ENCODE results near the gene PRSS22. TPM values are rescaled to one million over a fixed set of nuclear protein-coding genes. Genes with fewer than 3 reads are reported as not detected.
A peak's percentile ranks its signal among the peaks of the same experiment; 100 is the strongest.

Gene PRSS22
- total RNA-seq, 1 donor from 2014 or later: 41.2 TPM

GRCh38 chr16:2852731-2853507 is 5.1 kb downstream of the PRSS22 start:
- DNase-seq (ENCODE audit: low spot score): no peak

- no peak for DNase-seq (ENCODE audit: low spot score)
Observed at GRCh38 chr16:2852003-2852730, 5.8 kb downstream of the PRSS22 start.

GRCh38 chr16:2848933-2849725 is 8.8 kb downstream of the PRSS22 start:
- DNase-seq (ENCODE audit: low spot score): no peak

GRCh38 chr16:2846511-2847310 is 11.3 kb downstream of the PRSS22 start:
- no peak for DNase-seq (ENCODE audit: low spot score)

- DNase-seq (ENCODE audit: low spot score): no peak
Observed at GRCh38 chr16:2845116-2845515, 12.9 kb downstream of the PRSS22 start.

- DNase-seq (ENCODE audit: low spot score): no peak
Observed at GRCh38 chr16:2843526-2843925, 14.4 kb downstream of the PRSS22 start.

- no peak for DNase-seq (ENCODE audit: low spot score)
Observed at GRCh38 chr16:2842340-2843000, 15.5 kb downstream of the PRSS22 start.

GRCh38 chr16:2841606-2842339 is 16.2 kb downstream of the PRSS22 start:
- no peak for DNase-seq (ENCODE audit: low spot score)

- DNase-seq (ENCODE audit: low spot score): no peak
Observed at GRCh38 chr16:2840914-2841313, 17.1 kb downstream of the PRSS22 start.

- DNase-seq (ENCODE audit: low spot score): no peak
Observed at GRCh38 chr16:2839650-2840450, 18.1 kb downstream of the PRSS22 start.

- no peak for DNase-seq (ENCODE audit: low spot score)
Observed at GRCh38 chr16:2838928-2839327, 19.0 kb downstream of the PRSS22 start.

- DNase-seq (ENCODE audit: low spot score): no peak
Observed at GRCh38 chr16:2836646-2837508, 21.1 kb downstream of the PRSS22 start.

GRCh38 chr16:2835638-2836493 is 22.1 kb downstream of the PRSS22 start:
- peak; percentile 74 for DNase-seq (ENCODE audit: low spot score)

GRCh38 chr16:2834968-2835367 is 23.0 kb downstream of the PRSS22 start:
- DNase-seq (ENCODE audit: low spot score): no peak

- no peak for DNase-seq (ENCODE audit: low spot score)
Observed at GRCh38 chr16:2833776-2834175, 24.2 kb downstream of the PRSS22 start.

GRCh38 chr16:2831203-2831602 is 26.8 kb downstream of the PRSS22 start:
- DNase-seq (ENCODE audit: low spot score): no peak

GRCh38 chr16:2830355-2830695 is 27.6 kb downstream of the PRSS22 start:
- DNase-seq (ENCODE audit: low spot score): no peak

Data from ureter (tissue), 1 donor.